ENCODE data around the gene INPP1.

Gene INPP1

DNA sequence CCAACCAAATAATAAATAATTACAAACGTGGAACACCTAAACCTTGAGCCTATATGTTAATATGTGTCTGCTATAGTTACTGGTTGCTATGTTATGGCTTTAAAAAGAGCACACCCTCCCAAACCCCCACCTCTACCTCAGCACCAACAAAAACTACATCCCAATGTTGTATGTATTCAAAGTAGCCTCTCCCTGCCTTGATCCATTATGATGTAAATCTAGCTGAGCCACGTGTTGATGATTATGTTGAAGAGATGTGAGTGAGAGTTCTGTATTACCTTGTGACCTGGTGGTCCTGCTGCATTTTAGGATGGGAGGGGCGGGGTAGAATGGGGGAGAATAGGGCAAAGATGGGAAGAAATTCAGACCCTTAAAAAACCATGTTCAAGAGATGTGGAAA, 69.6 kb downstream of the INPP1 start:
- TF ChIP-seq TAF1 (IDR thresholded peaks at IDR 0.05; ENCODE audit: low read depth), result no peak
- TF ChIP-seq, protein P1, sequence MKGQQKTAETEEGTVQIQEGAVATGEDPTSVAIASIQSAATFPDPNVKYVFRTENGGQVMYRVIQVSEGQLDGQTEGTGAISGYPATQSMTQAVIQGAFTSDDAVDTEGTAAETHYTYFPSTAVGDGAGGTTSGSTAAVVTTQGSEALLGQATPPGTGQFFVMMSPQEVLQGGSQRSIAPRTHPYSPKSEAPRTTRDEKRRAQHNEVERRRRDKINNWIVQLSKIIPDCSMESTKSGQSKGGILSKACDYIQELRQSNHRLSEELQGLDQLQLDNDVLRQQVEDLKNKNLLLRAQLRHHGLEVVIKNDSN (IDR thresholded peaks at IDR 0.05), result no peak
- no peak for TF ChIP-seq CREB1 (IDR thresholded peaks at IDR 0.05; ENCODE audit: low read depth)

DNA sequence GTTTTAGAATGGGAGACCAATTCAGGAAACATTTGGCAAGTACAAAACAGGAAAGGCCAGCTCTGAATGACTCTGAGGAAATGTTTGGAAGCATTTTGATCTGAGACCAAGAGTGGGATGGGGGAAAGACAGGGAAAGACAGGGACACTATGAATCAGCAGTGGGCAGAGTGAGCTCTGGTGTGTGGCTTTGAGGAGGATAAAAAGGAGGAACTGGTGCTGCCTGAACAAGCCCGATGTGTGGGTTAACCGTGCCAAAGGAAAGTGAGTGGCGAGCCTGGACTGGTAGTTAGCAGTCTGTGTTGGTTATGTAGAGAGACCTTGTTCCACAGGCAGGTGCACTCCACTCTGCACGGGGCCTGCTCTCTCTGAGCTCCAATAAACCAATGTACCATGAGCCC, 70.0 kb downstream of the INPP1 start:
- TF ChIP-seq, protein P2, sequence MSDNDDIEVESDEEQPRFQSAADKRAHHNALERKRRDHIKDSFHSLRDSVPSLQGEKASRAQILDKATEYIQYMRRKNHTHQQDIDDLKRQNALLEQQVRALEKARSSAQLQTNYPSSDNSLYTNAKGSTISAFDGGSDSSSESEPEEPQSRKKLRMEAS (IDR thresholded peaks at IDR 0.05), result no peak
- TF ChIP-seq, protein P3, sequence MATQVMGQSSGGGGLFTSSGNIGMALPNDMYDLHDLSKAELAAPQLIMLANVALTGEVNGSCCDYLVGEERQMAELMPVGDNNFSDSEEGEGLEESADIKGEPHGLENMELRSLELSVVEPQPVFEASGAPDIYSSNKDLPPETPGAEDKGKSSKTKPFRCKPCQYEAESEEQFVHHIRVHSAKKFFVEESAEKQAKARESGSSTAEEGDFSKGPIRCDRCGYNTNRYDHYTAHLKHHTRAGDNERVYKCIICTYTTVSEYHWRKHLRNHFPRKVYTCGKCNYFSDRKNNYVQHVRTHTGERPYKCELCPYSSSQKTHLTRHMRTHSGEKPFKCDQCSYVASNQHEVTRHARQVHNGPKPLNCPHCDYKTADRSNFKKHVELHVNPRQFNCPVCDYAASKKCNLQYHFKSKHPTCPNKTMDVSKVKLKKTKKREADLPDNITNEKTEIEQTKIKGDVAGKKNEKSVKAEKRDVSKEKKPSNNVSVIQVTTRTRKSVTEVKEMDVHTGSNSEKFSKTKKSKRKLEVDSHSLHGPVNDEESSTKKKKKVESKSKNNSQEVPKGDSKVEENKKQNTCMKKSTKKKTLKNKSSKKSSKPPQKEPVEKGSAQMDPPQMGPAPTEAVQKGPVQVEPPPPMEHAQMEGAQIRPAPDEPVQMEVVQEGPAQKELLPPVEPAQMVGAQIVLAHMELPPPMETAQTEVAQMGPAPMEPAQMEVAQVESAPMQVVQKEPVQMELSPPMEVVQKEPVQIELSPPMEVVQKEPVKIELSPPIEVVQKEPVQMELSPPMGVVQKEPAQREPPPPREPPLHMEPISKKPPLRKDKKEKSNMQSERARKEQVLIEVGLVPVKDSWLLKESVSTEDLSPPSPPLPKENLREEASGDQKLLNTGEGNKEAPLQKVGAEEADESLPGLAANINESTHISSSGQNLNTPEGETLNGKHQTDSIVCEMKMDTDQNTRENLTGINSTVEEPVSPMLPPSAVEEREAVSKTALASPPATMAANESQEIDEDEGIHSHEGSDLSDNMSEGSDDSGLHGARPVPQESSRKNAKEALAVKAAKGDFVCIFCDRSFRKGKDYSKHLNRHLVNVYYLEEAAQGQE (IDR thresholded peaks at IDR 0.05; ENCODE audit: low read depth), result no peak
- TF ChIP-seq TEAD4 (IDR thresholded peaks at IDR 0.05) (no peak), RAD21 (IDR thresholded peaks at IDR 0.05; ENCODE audit: low read depth) (no peak), FOXM1 (IDR thresholded peaks at IDR 0.05; ENCODE audit: borderline replicate concordance, low read depth) (no peak), CREB1 (IDR thresholded peaks at IDR 0.05; ENCODE audit: low read depth) (no peak), NFIC (IDR thresholded peaks at IDR 0.05) (no peak), EGR1 (IDR thresholded peaks at IDR 0.05) (no peak), TAF1 (IDR thresholded peaks at IDR 0.05; ENCODE audit: low read depth) (no peak), YY1 (IDR thresholded peaks at IDR 0.05; ENCODE audit: low read depth) (no peak), CEBPB (IDR thresholded peaks at IDR 0.05) (no peak), EP300 (IDR thresholded peaks at IDR 0.05; ENCODE audit: borderline replicate concordance) (no peak), TCF12 (IDR thresholded peaks at IDR 0.05; ENCODE audit: low read depth) (no peak), ZBTB7A (IDR thresholded peaks at IDR 0.05; ENCODE audit: low read depth) (no peak)
- TF ChIP-seq, protein P1 (IDR thresholded peaks at IDR 0.05), result no peak

DNA sequence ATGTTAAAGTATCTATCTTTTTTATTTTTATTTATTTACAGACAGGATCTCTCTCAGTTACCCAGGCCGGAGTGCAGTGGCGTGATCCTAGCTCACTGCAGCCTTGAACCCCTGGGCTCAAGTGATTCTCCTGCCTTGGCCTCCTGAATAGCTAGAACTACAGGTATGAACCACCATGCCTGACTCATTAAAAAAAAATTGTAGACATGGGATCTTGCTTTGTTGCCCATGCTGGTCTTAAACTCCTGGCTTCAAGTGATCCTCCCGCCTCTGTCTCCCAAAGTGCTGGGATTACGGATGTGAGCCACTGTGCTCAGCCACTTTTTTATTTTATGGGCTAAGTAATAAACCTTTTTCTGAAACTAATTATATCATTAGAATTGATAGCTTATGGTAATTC, 71.9 kb downstream of the INPP1 start:
- TF ChIP-seq, protein P1 (IDR thresholded peaks at IDR 0.05), result no peak
- TF ChIP-seq FOXM1 (IDR thresholded peaks at IDR 0.05; ENCODE audit: borderline replicate concordance, low read depth), result no peak
- TF ChIP-seq YY1 (IDR thresholded peaks at IDR 0.05; ENCODE audit: low read depth), result no peak

DNA sequence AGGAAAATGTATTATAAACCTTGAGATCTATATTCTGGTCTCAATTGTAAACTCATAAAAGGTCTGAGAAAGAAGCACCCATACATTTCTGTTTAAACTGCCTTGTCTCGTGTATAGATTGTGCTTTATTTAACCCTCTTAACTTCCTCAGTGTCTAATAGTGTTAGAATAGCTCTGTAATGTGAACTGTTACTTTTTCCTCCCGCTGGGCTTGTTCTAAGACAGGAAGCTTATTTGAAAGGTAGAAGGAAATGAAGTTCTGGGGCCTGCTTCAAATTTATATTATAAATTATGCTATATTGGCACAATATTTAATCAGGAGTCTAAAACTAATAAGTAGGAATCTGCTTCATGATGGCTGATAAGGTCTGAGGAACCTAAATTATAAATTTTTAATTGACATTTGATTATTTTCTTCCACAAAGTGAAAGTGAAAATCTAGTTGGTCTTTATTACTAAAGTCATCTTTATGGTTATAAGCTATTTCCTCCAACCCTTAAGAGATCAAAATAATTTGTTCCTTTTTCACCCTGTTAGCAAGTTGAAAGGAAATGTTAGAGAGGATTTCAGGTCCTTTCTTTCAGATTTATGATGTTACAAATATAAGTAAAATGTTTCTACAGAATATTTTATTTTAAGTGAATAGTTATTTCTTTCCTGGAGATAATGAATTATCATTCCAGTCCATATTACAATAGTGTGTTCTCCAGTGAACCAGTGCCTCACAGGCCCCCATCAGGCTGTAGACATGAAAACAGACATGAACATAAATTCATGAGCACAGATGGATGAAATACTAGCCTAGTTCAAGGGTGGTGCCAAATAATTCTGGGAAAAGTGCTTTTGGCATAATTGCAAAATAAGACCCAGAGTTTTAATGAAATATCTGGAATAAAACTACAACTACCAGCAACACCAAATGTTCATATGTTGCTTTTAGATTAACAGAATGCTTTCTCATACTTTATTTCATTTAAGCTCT, 72.7 kb downstream of the INPP1 start:
- TF ChIP-seq EGR1 (IDR thresholded peaks at IDR 0.05) (no peak), TCF12 (IDR thresholded peaks at IDR 0.05; ENCODE audit: low read depth) (no peak), FOXM1 (IDR thresholded peaks at IDR 0.05; ENCODE audit: borderline replicate concordance, low read depth) (no peak), YY1 (IDR thresholded peaks at IDR 0.05; ENCODE audit: low read depth) (no peak), CEBPB (IDR thresholded peaks at IDR 0.05) (no peak), ZBTB7A (IDR thresholded peaks at IDR 0.05; ENCODE audit: low read depth) (no peak), RAD21 (IDR thresholded peaks at IDR 0.05; ENCODE audit: low read depth) (no peak)

DNA sequence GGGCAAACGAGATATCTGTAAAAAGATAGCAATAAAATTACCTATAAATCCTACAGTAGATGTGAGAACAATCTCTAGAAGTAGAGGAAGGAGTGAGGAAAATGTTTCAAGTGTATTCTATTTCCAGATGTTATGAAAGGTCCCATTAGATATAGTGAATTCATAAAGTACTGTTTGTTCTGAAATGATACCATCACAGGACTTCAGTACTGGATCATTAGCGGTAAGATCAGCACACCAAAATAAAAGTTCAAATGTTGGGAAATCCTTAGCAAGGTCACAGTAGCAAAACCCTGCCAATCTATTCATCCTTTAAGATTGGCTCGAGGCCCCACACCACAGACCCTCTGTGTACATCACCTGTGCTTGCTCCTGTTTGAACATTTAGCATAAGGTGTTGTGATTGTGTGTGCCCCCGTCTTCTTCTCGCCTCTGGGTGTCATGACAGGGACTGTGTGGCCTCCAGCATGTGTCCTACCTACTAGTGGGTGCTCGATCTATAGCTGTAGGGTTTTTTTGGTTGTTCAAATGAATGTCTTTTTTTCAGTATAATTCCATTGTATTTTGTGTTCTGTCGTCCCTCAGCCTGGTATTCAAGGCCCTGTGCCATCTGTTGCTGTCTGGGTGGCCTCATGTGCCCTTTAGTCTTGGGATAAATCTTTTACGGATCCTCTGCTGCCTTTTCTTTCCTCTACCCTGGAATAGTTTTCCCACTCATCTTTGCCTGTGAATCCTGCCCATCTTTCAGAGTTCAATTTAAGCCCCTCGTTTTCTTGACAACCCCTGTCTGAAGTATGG, 73.9 kb downstream of the INPP1 start:
- TF ChIP-seq NFIC (IDR thresholded peaks at IDR 0.05) (no peak), TAF1 (IDR thresholded peaks at IDR 0.05; ENCODE audit: low read depth) (no peak), CEBPB (IDR thresholded peaks at IDR 0.05) (no peak)
- TF ChIP-seq, protein P1 (IDR thresholded peaks at IDR 0.05), result no peak

DNA sequence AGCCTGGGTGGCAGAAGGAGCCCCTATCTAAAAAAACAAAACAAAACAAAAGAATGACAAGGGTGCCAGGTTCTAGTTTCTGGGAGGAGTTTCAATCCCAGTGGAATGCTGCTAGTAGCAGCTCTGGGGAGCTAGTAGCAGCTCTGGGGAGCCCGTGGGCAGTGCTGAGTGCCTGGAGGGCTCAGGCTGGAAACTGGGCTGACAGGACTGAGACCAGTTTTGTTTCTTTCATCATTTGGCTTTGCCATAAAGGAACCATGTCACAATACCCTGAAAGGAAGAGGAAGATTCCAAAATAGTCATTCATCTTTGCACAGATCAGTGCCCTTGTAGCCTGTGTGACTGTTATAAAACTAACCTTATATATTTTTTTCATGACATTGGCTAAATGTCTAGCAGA, 75.3 kb downstream of the INPP1 start:
- TF ChIP-seq TCF12 (IDR thresholded peaks at IDR 0.05; ENCODE audit: low read depth), result no peak
- TF ChIP-seq, protein P3 (IDR thresholded peaks at IDR 0.05; ENCODE audit: low read depth), result no peak
- no peak for TF ChIP-seq EGR1 (IDR thresholded peaks at IDR 0.05)
- no peak for TF ChIP-seq ZBTB7A (IDR thresholded peaks at IDR 0.05; ENCODE audit: low read depth)
- TF ChIP-seq, protein P1 (IDR thresholded peaks at IDR 0.05), result no peak
- TF ChIP-seq, protein P2 (IDR thresholded peaks at IDR 0.05), result no peak
- TF ChIP-seq YY1 (IDR thresholded peaks at IDR 0.05; ENCODE audit: low read depth), result no peak
- no peak for TF ChIP-seq FOXM1 (IDR thresholded peaks at IDR 0.05; ENCODE audit: borderline replicate concordance, low read depth)
- no peak for TF ChIP-seq RAD21 (IDR thresholded peaks at IDR 0.05; ENCODE audit: low read depth)
- TF ChIP-seq CEBPB (IDR thresholded peaks at IDR 0.05), result no peak
- no peak for TF ChIP-seq CREB1 (IDR thresholded peaks at IDR 0.05; ENCODE audit: low read depth)
- no peak for TF ChIP-seq TAF1 (IDR thresholded peaks at IDR 0.05; ENCODE audit: low read depth)
- TF ChIP-seq TEAD4 (IDR thresholded peaks at IDR 0.05), result no peak
- no peak for TF ChIP-seq NFIC (IDR thresholded peaks at IDR 0.05)
- no peak for TF ChIP-seq EP300 (IDR thresholded peaks at IDR 0.05; ENCODE audit: borderline replicate concordance)
